HK-2 (cell line): ENCODE measurements around the gene SOWAHA.

Experiments
- DNase-seq: peaks from one replicate; pipeline ENCODE4 v3.0.0-alpha.2; 2018; ENCODE audit not compliant: unreplicated experiment

The SOWAHA gene

DNA sequence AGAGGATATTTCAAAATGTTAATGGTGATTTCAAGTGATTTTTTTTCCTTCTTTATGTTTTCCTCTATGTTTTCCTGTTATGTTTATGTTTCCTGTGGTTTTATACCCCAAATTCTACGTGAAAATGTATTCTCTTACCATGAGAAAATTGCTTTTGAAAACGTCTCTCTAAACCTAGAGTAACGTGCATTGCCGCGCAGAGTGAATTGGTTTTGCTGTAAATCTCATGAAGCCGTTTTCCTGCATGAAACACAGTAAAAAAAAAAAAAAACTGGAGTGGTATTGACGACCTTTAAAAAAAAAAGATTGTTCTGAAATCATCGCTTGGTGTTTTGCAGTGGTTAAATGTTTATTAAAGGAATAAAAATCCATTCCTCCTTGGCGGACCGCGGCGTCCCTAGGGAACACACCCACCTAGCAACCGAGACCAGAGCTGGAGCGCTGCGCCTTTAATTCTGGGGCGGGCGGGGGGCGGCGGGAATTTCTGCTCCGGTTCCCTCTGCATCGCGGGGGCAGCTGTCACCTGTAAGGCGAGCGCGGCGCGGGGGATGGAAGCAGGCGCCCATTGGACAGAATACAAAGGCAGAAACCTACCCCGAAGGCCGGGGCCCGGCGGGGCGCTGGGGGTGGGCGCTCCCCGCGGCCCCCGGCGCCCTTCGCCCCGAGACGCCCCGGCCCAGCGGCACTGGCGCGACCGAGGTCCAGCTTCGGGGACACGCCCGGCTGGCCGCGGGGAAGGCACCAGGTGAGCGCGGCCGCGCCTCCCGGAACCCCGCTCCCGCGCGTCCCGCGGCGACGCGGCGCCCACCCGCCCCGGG lies at the start of gene SOWAHA:
Gene SOWAHA (plus strand): TSS at position 522 of the 818 bp plus-strand sequence. CDS start 320 bp downstream, outside the sequence.
- DNase-seq, result no peak

DNA sequence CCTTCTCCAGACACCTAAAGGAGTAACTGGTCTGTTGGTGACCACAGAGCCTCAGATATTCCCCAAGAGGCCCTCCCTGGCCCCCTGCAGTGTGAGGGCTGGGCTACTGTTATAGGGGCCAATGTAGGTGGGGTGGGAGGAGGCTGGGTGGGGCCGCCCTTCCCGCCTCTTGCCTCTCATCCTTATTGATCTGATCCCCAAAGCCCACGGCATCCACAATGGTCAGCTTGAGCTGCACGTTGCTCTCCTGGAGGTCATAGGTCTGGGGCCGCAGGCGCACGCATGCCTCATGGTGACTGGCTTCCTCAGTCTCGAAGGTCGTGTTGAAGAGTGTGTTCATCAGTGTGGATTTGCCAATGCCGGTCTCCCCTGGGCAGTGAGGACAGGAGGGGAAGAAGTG lies 49.1 kb upstream of the SOWAHA start:
- DNase-seq, result no peak

DNA sequence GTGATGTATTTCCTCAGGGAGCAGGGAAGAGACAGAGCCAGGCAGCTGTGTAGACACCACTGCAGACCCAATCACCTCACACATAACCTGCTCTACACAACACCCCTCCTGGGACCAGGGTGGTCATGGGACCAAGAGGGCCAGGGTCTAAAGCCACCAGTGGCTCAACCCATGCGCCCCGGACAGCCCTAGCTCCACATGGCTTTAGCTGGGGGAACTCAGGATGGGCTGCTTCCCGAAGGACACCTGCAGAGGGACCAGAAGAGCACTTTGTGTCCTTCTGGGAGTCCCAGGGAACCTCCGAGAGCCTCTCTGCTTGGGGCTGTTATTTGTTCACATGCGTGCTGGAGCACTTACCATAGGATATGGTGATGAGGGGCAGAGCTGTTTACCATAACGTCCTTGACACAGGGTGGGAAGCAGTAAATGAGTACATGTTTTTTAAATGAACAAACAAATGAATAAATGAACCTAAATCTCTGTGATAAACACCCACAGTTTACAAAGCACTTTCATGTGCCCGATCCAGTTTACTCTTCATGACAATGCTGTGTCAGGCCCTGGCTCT lies 48.3 kb upstream of the SOWAHA start:
- DNase-seq, result no peak

DNA sequence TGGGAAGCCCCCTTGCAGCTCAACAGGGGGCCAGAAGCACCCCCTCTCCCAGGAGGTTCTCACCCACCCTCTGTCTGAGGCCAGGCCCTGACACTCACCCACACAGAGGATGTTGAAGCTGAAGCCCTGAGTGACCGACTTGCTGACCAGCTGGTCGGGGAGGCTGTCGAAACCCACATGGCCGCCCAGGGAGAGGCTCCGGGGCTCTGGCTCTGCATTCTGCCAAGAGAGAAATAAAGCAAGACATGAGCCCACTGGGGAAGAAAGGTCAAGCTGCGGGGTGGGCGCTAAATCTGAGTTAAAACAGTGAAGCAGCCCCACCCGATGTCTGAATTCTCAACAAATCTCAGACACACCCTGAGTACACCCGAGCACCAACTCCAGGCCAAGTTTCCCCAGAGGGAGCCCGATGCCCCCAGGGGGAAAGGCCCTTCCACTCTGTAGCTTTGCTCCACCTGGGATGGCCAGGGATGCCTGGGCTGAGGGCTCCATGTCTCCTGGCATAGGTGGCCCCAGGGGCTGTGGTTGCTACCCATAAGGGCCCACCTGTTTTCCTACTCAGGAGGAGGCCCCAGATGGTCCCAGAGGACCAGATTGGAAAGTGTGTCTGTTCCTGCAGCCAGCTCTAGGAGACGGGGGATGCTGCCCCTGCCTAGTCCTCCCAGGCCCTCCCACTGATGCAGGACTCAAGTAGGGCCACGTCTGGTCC lies 47.6 kb upstream of the SOWAHA start:
- no peak for DNase-seq

DNA sequence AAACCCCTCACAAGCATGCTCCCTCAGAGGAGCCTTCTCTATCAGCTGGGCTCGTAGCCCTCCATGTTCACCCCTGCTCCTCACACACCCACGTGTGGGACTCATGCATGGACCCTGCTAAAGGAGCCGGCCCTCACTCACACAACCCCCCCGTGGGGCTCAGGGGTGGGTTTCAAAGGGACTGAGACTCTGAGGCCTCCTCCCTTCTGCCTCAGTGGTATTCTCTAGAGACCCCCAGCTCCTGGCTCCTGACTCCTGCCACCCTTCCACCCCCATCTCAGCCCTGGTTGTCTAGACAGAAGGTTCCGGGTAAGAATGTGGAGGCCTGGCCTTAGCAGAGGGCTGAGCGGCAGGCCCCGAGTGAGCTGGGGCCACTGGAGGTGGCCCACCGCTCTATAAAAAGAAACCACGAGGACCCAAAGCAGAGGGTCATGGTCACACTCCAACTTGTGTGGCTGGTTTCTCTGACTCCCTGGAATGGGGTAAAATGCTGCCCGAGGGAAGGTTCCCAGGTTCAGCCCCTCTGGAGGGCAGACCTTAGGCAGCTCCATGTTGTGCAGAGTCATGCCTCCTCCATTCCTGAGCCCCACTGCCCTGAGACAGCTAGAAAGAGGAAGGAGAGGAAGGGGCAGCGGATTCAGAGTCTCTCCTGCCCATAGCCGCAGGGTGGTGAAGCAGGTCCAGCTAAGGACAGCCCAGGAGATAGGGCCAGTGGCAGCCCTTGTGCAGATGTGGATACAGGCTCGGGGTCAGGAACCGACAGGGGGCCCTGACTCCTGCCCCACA lies 46.9 kb upstream of the SOWAHA start:
- no peak for DNase-seq

DNA sequence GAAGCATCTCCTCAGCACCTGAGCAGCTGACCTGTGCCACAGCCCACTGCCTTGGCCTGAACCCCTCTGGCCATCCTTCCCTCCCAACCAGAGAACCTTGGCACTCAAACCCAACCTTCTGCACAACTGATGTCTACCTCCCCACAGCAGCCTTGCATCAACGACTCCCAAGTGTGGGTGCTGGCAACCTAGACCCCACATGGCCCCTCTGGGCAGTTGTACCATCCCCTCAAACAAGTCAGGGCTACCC lies 46.4 kb upstream of the SOWAHA start:
- DNase-seq, result no peak

DNA sequence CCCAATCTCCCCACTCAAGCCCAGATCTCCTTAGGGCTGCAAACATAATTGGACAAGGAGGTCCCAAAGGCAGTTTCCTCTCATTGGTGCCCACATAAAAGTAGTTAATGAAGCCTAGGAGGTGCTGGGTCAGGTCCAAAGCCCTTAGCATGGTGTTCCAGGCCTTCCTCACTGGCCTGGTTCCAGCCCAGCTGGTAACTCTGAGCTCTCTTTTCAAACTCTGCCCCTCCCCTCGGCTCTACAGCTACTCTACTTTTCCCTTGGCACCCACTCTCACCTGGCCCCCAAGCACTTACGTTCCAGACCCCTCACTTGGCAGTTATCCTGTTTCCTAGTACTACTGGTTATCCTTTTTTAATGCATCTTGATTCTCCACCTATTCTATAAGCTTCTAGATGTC lies 46.0 kb upstream of the SOWAHA start:
- no peak for DNase-seq

DNA sequence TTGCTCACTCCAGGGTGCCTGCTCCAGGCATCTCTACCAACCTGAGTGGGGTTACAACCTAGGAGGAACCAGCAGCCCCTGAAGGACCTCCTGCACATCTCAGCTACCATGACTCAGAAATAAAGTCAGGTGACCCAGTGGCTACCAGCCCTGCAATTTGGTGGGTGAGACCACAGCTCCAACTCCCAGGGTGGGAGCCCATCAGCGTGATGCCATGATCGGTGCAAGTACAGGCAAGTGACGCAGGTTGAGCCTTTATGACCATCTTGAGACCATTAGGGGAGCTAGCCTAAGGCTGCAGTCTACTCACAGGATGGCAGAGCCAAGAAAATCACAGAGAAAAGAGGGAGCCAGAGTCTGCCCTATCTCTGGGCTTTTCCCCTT lies 44.6 kb upstream of the SOWAHA start:
- DNase-seq, result no peak

DNA sequence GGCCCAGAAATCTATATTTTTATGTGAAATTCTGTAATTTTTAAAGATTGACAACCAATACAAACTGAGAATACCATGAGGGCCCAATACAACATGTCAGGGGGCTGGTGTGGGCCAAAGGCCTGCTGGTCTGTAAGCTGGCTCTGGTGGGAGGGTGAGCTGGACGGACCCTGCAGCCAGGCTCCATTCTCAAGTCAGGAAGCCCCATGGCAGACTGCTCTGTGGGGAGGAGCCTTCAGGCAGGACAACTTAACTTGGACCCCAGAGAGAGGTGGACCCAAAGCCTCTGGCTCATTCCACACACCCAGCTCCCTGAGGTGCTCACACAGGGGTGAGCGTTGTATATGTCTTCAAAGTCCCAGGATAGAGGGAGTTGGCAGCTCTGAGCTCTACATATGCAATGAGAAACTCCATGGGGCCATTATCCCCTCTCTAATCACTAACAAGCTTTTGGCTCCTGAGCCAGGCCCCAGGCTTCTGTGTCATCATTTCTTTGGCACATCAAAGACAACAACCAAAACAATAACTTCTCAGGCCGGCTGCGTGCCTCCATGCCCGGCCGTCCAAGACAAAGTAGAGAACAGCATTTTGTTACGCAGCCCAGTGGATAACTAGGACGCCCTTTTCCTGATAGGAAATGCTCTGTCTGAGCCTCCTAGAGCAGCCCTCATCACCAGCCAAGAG lies 42.5 kb upstream of the SOWAHA start:
- no peak for DNase-seq

DNA sequence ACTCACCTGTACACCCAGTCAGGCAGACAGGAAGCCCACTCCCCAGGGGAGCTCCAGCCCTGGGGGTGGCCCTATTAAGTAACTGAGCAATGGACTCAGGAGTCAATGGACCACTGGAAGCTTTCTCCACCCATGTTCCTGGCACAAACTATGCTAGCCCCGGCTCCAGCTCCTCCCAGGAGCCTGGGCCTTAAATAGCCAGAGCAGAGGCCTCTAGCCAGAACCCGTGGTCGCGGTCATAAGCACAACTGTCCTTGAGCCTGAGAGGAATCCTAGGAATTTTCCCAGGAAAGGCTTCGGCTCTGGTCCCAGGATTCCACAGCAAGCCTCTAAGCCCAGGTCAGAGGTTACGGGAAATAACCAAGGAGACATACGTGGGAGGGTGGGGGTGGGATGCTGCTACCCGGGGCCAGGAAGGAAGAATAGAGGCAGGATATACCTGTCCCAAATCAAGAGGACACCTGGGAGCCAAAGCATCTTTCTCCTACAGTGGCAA lies 41.6 kb upstream of the SOWAHA start:
- peak; percentile 50 for DNase-seq

DNA sequence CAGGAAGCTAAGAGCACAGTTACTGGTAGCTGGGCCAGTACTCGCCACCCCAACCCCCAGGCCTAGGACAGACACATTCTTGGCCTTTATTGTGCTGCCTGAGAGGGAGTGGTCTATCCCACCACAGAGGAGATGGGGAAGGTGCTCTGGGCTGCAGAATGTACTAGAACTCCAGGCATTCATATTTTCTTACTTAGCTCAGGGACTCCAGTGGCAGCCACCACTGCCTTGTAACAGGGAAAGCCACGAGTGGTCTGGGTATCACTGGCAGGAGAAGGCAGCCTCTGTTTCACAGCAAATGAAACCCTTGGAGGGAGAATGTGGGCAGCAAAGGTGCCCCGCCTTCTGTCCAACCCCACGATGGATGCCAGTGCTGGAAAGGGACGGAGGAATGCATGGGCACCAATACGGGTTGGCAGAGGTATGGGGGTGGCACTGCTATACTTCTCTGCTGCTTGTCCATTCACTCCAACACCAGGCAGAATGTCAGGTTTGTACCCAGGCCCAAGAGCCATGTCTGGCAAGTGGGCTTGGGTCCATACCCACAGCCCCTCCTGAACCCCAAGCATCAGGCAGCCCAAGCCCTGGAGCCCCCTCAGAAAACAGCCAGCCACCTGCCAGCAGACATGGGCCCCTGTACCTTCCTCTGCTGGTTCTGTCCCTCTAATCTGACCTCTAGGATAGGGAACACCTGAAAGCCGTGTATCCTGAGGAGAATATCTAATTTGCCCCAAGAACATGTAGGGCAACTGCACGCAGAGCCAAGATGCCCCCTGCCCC lies 40.6 kb upstream of the SOWAHA start:
- DNase-seq, result no peak

DNA sequence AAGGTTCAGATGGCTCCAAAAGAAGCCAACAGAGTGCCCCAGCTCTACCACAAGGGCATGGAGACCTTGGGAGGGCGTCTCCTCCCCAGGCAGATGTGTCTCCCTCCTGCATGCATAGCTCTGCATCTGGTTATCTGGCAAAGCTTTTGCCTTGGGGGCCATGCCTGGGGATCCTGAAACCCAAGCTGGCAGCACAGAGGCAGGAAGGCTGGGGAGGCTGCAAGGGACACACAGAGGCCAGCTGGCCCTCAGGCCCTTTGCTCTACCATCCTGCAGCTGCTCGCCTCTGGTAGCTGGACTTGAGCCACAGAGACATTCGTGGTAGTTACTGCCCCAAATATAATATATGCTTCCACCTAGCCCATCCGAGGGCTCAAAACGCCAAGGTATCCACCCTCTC lies 40.0 kb upstream of the SOWAHA start:
- DNase-seq, result no peak

DNA sequence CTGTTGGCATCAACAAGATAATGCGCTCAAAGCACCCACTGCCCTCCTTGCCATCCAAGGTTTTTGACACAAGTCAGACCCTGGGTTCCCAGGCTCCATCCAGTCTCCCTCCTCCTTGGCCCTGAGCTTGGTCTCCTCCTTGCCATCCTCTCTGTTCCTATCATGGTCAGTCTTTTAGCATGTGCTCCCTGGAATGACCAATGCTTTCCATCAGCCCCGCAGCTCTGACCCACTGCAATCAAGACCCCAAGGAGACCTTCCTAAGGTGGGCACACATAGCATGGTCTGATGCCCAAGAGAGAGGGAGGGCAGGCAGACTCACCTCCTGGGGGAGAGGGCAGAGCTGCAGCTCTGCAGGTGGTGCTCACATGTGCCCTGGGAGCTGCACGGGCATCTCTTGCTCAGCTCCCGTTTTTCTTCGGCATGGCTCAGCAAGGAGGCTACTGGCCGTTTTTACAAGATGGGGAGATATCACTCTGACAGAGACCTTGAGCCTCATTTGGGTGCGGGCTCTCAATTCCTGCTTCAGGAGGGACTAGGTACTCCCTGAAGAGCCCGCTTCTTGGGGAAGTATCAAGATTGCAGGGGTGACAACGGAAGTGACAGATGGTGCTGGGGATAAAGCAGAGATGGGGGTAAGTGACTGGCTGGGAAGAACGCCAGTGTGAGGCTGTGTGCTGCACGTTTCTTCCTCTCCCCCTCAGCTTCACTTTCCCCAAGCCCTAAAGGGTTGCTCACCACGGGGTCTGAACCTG lies 39.3 kb upstream of the SOWAHA start:
- DNase-seq, result no peak

DNA sequence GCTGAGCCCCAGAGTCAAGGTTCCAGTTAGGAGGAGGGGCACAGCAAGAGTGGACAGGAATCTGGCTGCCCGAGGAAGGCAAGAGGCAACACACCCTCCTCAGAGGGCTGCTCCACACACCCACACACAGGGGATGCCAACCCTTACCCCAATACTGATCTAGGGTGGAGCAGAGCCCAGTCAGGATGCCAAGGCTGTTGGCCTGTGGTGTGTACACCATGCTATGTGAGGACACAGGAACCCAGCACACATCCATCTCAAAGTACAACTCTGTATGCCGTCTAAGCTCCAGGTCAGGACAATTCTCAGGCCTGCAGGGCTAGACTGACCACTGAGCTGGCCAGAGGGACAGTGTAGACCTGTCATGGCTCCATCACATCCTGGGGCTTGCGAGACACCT lies 38.7 kb upstream of the SOWAHA start:
- DNase-seq, result no peak

DNA sequence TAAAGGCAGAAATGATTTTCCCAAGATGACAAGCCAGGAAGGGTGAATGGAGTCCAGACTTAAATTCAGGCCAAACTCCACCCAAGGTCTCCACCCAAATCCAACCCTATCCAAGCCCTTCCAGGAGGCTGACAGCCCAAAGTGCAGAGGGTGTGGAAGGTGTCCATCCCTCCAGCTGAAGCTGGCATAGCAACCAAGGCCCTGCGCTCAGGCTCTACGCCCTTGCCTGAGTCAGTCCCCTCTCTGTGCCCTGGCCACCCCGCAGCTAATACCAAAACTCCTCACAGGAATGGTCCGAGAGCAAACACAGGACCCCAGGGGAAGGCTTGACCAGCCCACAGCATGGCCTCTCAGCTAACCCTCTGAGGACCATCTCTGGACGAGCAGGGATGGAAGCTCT lies 38.2 kb upstream of the SOWAHA start:
- no peak for DNase-seq

DNA sequence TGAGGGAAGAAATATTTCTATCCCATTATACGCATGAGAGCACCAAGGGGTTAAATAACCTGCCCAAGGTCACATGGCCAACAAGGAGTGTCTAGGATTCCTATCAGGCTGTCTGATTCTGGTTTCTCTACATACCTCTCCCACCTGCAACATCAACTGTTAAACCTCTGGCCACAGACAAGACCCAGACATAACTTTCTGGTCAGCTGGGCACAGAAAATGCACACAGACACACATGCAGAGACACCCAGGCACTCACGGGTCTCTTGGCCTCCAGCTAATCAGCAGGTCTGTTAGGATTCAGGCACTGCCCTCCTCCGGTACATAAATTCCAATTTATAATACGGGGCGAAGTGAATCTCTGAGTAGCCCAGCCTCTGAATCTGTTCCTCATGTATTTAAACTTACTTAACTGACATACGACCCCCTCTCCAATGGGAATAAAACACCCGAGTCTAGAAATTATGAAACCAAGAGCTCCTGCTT lies 37.6 kb upstream of the SOWAHA start:
- DNase-seq, result peak; percentile 41

DNA sequence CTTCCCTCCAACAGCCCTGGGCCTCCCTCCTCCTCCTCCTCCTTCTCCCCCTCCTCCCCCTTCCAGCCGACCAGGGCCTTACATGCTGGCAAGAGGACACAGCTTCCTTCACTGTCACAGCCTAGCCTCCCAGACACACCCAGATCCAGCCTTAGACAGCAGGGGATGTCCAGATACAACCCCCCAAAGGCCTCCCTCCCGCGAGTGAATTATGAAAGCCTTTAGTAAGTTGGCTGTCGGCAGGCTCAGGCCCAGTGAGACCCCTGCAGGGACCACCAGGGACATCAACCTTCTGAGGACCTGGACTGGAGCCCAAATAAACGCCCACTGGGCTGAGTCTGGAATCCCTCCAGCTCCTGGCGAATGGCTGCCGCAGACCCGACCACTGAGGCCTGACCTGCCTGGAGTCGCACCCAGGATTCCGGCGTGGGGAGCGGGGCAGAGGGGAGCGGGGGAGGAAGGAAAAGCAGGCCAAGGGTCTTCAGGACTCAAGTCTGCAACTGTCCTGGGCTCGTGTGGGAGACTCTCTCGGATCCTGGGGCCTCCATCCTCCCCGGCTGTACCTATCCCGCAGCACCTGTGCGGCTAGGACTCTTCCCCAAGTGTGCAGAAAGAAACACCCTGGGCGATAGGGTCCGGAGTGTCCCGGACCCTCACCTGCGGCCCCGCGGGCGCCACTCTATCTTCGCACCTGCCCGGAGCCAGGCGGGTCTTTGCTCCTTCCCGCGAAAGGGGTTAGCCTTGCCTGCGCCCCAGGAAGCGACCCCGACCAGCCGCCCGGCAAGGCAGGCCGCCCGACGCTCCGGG lies 36.8 kb upstream of the SOWAHA start:
- DNase-seq, result peak; percentile 45

DNA sequence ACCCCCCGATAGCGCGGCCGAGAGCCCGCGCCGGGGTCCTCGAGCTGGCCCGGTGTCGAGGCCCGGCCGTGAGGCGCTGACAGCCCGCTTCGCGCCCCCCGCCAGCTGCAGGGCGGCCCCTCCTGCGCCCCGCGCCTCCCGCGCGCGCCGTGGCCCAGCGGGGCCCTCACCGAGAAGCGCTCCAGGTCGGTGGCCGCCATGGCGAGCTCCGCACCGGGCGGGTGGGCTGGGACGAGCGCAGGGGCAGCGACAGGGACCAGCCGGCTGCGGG lies 36.2 kb upstream of the SOWAHA start:
- no peak for DNase-seq
